ENCODE data around the gene USP15.
"Not testable (repeated sequence)": the region's sequence is repeated elsewhere in the genome, so short reads cannot be mapped to it uniquely, and the experiment has no call there.

Gene USP15

DNA sequence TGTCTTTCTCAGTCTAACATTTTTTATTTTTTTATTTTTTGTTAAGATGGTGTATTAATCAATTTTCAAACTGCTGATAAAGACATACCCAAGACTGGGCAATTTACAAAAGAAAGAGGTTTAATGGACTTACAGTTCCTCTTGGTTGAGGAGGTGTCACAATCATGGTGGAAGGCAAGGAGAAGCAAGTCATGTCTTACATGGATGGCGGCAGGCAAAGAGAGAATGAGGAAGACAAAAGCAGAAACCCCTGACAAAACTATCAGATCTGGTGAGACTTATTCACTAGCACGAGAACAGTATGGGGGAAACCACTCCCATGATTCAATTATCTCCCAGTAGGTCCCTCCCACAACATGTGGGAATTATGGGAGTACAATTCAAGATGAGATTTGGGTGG is 195.2 kb downstream of the USP15 start:
- not testable (repeated sequence) for DNase-seq (ENCODE audit: low read depth)

GRCh38 chr12:62458626-62459025 is 198.4 kb downstream of the USP15 start:
- DNase-seq (ENCODE audit: low read depth): no peak

DNA sequence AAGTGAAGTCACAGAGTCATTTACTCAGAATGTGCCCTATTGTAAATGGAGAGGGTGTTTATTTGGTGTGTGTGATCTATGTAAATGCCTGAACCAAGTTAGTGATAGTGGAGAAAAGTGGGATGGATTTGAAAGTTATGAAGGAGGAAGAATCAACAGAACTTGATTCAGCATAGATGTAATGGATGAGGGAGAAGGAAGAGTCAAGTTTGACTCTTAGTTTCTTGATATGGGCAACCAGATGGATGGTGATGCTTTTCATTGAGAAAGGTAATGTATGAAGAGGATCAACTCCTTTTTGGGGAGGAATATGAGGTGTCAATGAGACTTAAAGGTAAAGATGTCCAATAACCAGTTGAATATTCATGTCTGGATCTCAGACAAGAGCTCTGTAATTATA is 199.8 kb downstream of the USP15 start:
- DNase-seq (ENCODE audit: low read depth): no peak

GRCh38 chr12:62461171-62461837 is 201.1 kb downstream of the USP15 start:
- not testable (repeated sequence) for DNase-seq (ENCODE audit: low read depth)

- not testable (repeated sequence) for DNase-seq (ENCODE audit: low read depth)
Observed at GRCh38 chr12:62463252-62463651, 203.0 kb downstream of the USP15 start.
